Measurements from ENCODE around the gene CHERP.
"Not testable (repeated sequence)": the region's sequence is repeated elsewhere in the genome, so short reads cannot be mapped to it uniquely, and the experiment has no call there.

The CHERP gene

GRCh38 chr19:16516381-16516780, 25.9 kb downstream of the CHERP start:
- Histone ChIP-seq H3K27me3 (ENCODE audit: insufficient read depth, insufficient read length) (no peaks in the 10 kb centered on the region), H3K36me3 (ENCODE audit: insufficient read depth, insufficient read length, low read length) (peaks cover 82% of the 10 kb centered on the region), H3K4me3 (ENCODE audit: insufficient read length, low read depth) (no peak overlapping the region), H3K9me3 (ENCODE audit: insufficient read depth, low read length) (no peaks in the 10 kb centered on the region), H3K9ac (ENCODE audit: insufficient read length, low read depth) (no peak overlapping the region), H3K4me1 (ENCODE audit: insufficient read depth, insufficient read length) (no peaks in the 10 kb centered on the region)
- TF ChIP-seq ZNF274 (IDR thresholded peaks at IDR 0.05; ENCODE audit: low read depth, low read length) (no peak), SUZ12 (IDR thresholded peaks at IDR 0.05; ENCODE audit: extremely low read depth, insufficient read depth, insufficient read length) (no peak), YY1 (IDR thresholded peaks at IDR 0.05; ENCODE audit: insufficient read depth, insufficient read length) (no peak)
- no peak for DNase-seq (ENCODE audit: low read depth, low spot score)

- Histone ChIP-seq H3K4me3 (ENCODE audit: insufficient read length, low read depth) (no peak overlapping the region), H3K9me3 (ENCODE audit: insufficient read depth, low read length) (no peaks in the 10 kb centered on the region), H3K27me3 (ENCODE audit: insufficient read depth, insufficient read length) (no peaks in the 10 kb centered on the region), H3K9ac (ENCODE audit: insufficient read length, low read depth) (no peak overlapping the region), H3K36me3 (ENCODE audit: insufficient read depth, insufficient read length, low read length) (peaks cover 76% of the 10 kb centered on the region), H3K4me1 (ENCODE audit: insufficient read depth, insufficient read length) (no peaks in the 10 kb centered on the region)
- TF ChIP-seq YY1 (IDR thresholded peaks at IDR 0.05; ENCODE audit: insufficient read depth, insufficient read length): no peak
- no peak for TF ChIP-seq SUZ12 (IDR thresholded peaks at IDR 0.05; ENCODE audit: extremely low read depth, insufficient read depth, insufficient read length)
- no peak for TF ChIP-seq ZNF274 (IDR thresholded peaks at IDR 0.05; ENCODE audit: low read depth, low read length)
- no peak for DNase-seq (ENCODE audit: low read depth, low spot score)
Measured at GRCh38 chr19:16514383-16515019, 27.7 kb downstream of the CHERP start.

GRCh38 chr19:16512611-16513010, 29.6 kb downstream of the CHERP start:
- not testable (repeated sequence) for H3K27me3 ChIP-seq (ENCODE audit: insufficient read depth, insufficient read length); H3K4me3 ChIP-seq (ENCODE audit: insufficient read length, low read depth); H3K9ac ChIP-seq (ENCODE audit: insufficient read length, low read depth); DNase-seq (ENCODE audit: low read depth, low spot score); H3K9me3 ChIP-seq (ENCODE audit: insufficient read depth, low read length); H3K4me1 ChIP-seq (ENCODE audit: insufficient read depth, insufficient read length)
- H3K36me3 ChIP-seq (ENCODE audit: insufficient read depth, insufficient read length, low read length): peaks cover 68% of the 10 kb centered on the region

- H3K36me3 ChIP-seq (ENCODE audit: insufficient read depth, insufficient read length, low read length): peaks cover 50% of the 10 kb centered on the region
- no peak for DNase-seq (ENCODE audit: low read depth, low spot score)
- no peaks in the 10 kb centered on the region for H3K9me3 ChIP-seq (ENCODE audit: insufficient read depth, low read length)
- H3K4me1 ChIP-seq (ENCODE audit: insufficient read depth, insufficient read length): no peaks in the 10 kb centered on the region
- TF ChIP-seq ZNF274 (IDR thresholded peaks at IDR 0.05; ENCODE audit: low read depth, low read length) (no peak), YY1 (IDR thresholded peaks at IDR 0.05; ENCODE audit: insufficient read depth, insufficient read length) (no peak), SUZ12 (IDR thresholded peaks at IDR 0.05; ENCODE audit: extremely low read depth, insufficient read depth, insufficient read length) (no peak)
- H3K27me3 ChIP-seq (ENCODE audit: insufficient read depth, insufficient read length): no peaks in the 10 kb centered on the region
- H3K9ac ChIP-seq (ENCODE audit: insufficient read length, low read depth): no peak overlapping the region
- no peak overlapping the region for H3K4me3 ChIP-seq (ENCODE audit: insufficient read length, low read depth)
Measured at GRCh38 chr19:16509141-16510061, 32.8 kb downstream of the CHERP start.

GRCh38 chr19:16508546-16508945, 33.7 kb downstream of the CHERP start:
- Histone ChIP-seq H3K9me3 (ENCODE audit: insufficient read depth, low read length) (no peaks in the 10 kb centered on the region), H3K9ac (ENCODE audit: insufficient read length, low read depth) (no peak overlapping the region), H3K36me3 (ENCODE audit: insufficient read depth, insufficient read length, low read length) (peaks cover 57% of the 10 kb centered on the region), H3K27me3 (ENCODE audit: insufficient read depth, insufficient read length) (no peaks in the 10 kb centered on the region), H3K4me3 (ENCODE audit: insufficient read length, low read depth) (no peak overlapping the region), H3K4me1 (ENCODE audit: insufficient read depth, insufficient read length) (no peaks in the 10 kb centered on the region)
- DNase-seq (ENCODE audit: low read depth, low spot score): no peak
- TF ChIP-seq YY1 (IDR thresholded peaks at IDR 0.05; ENCODE audit: insufficient read depth, insufficient read length): no peak
- TF ChIP-seq SUZ12 (IDR thresholded peaks at IDR 0.05; ENCODE audit: extremely low read depth, insufficient read depth, insufficient read length): no peak
- TF ChIP-seq ZNF274 (IDR thresholded peaks at IDR 0.05; ENCODE audit: low read depth, low read length): no peak

- Histone ChIP-seq H3K27me3 (ENCODE audit: insufficient read depth, insufficient read length) (no peaks in the 10 kb centered on the region), H3K36me3 (ENCODE audit: insufficient read depth, insufficient read length, low read length) (peaks cover 57% of the 10 kb centered on the region), H3K9ac (ENCODE audit: insufficient read length, low read depth) (no peak overlapping the region), H3K4me1 (ENCODE audit: insufficient read depth, insufficient read length) (no peaks in the 10 kb centered on the region), H3K4me3 (ENCODE audit: insufficient read length, low read depth) (no peak overlapping the region), H3K9me3 (ENCODE audit: insufficient read depth, low read length) (no peaks in the 10 kb centered on the region)
- DNase-seq (ENCODE audit: low read depth, low spot score): no peak
- TF ChIP-seq SUZ12 (IDR thresholded peaks at IDR 0.05; ENCODE audit: extremely low read depth, insufficient read depth, insufficient read length) (no peak), YY1 (IDR thresholded peaks at IDR 0.05; ENCODE audit: insufficient read depth, insufficient read length) (no peak), ZNF274 (IDR thresholded peaks at IDR 0.05; ENCODE audit: low read depth, low read length) (no peak)
Measured at GRCh38 chr19:16506961-16507360, 35.3 kb downstream of the CHERP start.

- H3K9ac ChIP-seq (ENCODE audit: insufficient read length, low read depth); H3K4me3 ChIP-seq (ENCODE audit: insufficient read length, low read depth); H3K27me3 ChIP-seq (ENCODE audit: insufficient read depth, insufficient read length); DNase-seq (ENCODE audit: low read depth, low spot score); H3K9me3 ChIP-seq (ENCODE audit: insufficient read depth, low read length); H3K4me1 ChIP-seq (ENCODE audit: insufficient read depth, insufficient read length): not testable (repeated sequence)
- peaks cover 53% of the 10 kb centered on the region for H3K36me3 ChIP-seq (ENCODE audit: insufficient read depth, insufficient read length, low read length)
Measured at GRCh38 chr19:16506161-16506560, 36.1 kb downstream of the CHERP start.
